Mesothelial cell of epicardium (in vitro differentiated cells): ENCODE data around the gene EDEM3. TPM values are rescaled to one million over a fixed set of nuclear protein-coding genes. Genes with fewer than 3 reads are reported as not detected.
A peak's percentile ranks its signal among the peaks of the same experiment; 100 is the strongest.

Source experiments
- DNase-seq, 2 experiments: peaks; one replicate each; pipeline ENCODE4 v3.0.0; 2021; ENCODE audit warnings: low spot score in 2 of 2; ENCODE audit not compliant: unreplicated experiment in 2 of 2
- H3K27ac Mint-ChIP-seq: 2 replicates; pipeline ENCODE4 v1.8.0; 2021; ENCODE audit warnings: mixed read lengths
- H3K27me3 Mint-ChIP-seq: 2 replicates; pipeline ENCODE4 v1.8.0; 2021; ENCODE audit warnings: low read depth, mixed read lengths
- H3K36me3 Mint-ChIP-seq: 2 replicates; pipeline ENCODE4 v1.8.0; 2021; ENCODE audit warnings: mixed read lengths
- H3K4me1 Mint-ChIP-seq: 2 replicates; pipeline ENCODE4 v1.8.0; 2021; ENCODE audit warnings: mixed read lengths
- H3K4me3 Mint-ChIP-seq: 2 replicates; pipeline ENCODE4 v1.8.0; 2021; ENCODE audit warnings: mild to moderate bottlenecking, moderate library complexity, mixed read lengths
- H3K9me3 Mint-ChIP-seq: 2 replicates; pipeline ENCODE4 v1.8.0; 2021; ENCODE audit warnings: mixed read lengths
- CTCF ChIP-seq: fragments of 200-600 bp; sonication (generic); IDR thresholded peaks from one replicate; pipeline ENCODE4 v1.5.0; 2021; ENCODE audit warnings: antibody characterized with exemption; ENCODE audit not compliant: unreplicated experiment
- total RNA-seq: library from RNA; stranded (reverse); gene quantifications from 3 replicates; pipeline ENCODE4 v1.2.1, GENCODE V29; 2021

The EDEM3 gene
- total RNA-seq, 1 donor from 2014 or later: 25.4 TPM

DNA sequence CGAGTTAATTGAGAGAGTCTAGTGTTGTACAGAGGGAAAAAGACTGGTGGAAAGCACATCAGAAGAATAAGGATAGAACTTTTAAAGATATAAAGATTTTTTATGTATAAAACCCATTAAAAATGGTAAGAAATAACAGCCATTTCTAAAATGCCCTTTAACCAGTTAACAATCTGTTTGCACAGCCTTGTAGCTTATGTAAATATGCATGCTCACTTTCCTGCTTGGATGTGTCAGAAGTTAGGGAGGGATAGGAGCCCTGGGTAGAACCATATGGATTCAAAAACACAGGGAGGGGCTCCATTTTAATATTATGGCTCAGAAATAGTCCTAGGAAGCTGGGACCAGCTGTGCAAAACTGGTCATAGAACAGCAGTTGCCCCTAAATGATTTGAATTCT is 4.5 kb upstream of the EDEM3 start:
- H3K4me1 Mint-ChIP-seq: peaks cover 13% of the 10 kb centered on the region
- DNase-seq: no peak
- H3K27ac Mint-ChIP-seq: no peak overlapping the region
- no peaks in the 10 kb centered on the region for H3K36me3 Mint-ChIP-seq
- H3K27me3 Mint-ChIP-seq: peaks cover 8% of the 10 kb centered on the region
- H3K4me3 Mint-ChIP-seq: no peak overlapping the region
- peaks cover 8% of the 10 kb centered on the region for H3K9me3 Mint-ChIP-seq
- no peak for TF ChIP-seq CTCF

GRCh38 chr1:184757891-184758290 is 3.2 kb upstream of the EDEM3 start:
- Mint-ChIP-seq H3K27me3 (peaks cover 8% of the 10 kb centered on the region), H3K27ac (no peak overlapping the region), H3K4me3 (no peak overlapping the region), H3K4me1 (peaks cover 24% of the 10 kb centered on the region), H3K9me3 (no peaks in the 10 kb centered on the region), H3K36me3 (no peaks in the 10 kb centered on the region)
- no peak for TF ChIP-seq CTCF
- DNase-seq: no peak

DNA sequence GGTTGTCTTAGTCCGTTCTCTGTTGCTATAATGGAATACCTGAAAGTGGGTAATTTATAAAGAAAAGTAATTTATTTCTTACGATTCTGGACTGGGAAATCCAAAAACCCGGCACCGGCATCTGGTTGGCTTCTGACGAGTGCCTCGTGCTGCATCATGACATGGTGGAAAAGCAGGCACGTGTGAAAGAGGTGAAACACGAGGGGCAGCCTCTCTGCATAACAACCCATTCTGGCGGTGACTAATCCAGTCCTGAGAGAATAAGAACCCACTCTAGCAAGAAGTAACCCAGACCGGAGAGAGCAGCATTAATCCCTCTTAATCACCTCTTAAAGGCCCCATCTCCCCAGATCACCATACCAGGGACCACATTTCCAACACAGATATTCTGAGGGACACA is 2.7 kb upstream of the EDEM3 start:
- no peak for TF ChIP-seq CTCF
- DNase-seq: no peak
- Mint-ChIP-seq H3K4me1 (peaks cover 27% of the 10 kb centered on the region), H3K27ac (no peak overlapping the region), H3K36me3 (no peaks in the 10 kb centered on the region), H3K4me3 (no peak overlapping the region), H3K9me3 (no peaks in the 10 kb centered on the region), H3K27me3 (peaks cover 8% of the 10 kb centered on the region)

DNA sequence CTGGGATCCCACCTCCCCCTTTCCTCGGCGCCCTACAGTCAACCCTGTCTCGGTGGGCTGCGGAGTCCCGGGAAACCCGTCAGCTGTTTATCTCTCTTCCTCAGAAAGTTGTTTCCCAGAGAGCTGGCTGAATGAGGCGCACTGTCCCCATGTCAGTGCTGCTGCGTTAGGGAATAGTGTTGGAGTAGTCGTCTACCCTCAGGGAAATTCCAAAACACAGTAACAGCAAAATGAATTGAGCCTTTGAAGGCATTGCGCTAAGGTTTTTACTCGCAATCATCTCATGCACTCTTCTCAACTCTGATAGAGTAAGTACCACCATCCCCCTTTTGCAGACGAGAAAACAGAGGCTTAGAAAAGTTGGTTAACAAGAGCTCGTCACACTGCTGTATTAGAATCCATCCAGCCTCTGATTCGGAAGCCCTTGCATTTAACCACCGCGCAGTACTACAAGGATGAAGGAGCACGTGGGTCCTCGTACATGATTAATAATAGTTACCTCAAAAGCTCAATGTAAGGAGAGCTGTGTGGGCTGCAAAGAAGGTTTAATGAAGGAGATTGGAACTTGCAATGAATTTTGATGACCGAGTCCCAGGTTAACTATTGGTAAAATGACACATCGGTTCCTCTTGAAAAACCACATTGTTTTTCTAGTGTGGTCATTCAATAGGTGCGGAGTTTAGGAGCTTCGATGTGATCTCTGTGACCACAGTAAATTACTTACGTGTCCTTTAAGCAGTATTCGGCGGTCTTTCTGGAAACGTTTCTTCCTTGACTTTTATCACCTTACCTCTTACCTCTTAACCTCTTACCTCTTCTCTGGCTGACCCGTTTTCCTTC is 788 bp upstream of the EDEM3 start:
- Mint-ChIP-seq H3K4me1 (peaks cover 27% of the 10 kb centered on the region), H3K27ac (peak overlapping the region; percentile 84), H3K4me3 (peak overlapping the region; percentile 83), H3K27me3 (peaks cover 8% of the 10 kb centered on the region), H3K9me3 (no peaks in the 10 kb centered on the region), H3K36me3 (no peaks in the 10 kb centered on the region)
- DNase-seq: no peak
- no peak for TF ChIP-seq CTCF

GRCh38 chr1:184753608-184754475 is 816 bp downstream of the EDEM3 start:
- Mint-ChIP-seq H3K27me3 (peaks cover 8% of the 10 kb centered on the region), H3K4me1 (peaks cover 25% of the 10 kb centered on the region)

More at GRCh38 chr1:184753608-184754475, 816 bp downstream of the EDEM3 start:
- peak overlapping the region; percentile 83 for H3K4me3 Mint-ChIP-seq
- DNase-seq: no peak
- no peak for TF ChIP-seq CTCF
- H3K9me3 Mint-ChIP-seq: no peaks in the 10 kb centered on the region
- H3K36me3 Mint-ChIP-seq: no peaks in the 10 kb centered on the region
- peak overlapping the region; percentile 84 for H3K27ac Mint-ChIP-seq
